Endodermal cell (in vitro differentiated cells): Measurements from ENCODE around the gene SNX19. TPM values are rescaled to one million over a fixed set of nuclear protein-coding genes. Genes with fewer than 3 reads are reported as not detected.

Experiments
- DNase-seq: peaks from one replicate; pipeline ENCODE4 v3.0.0-alpha.2; 2017
- H3K27ac ChIP-seq: 2 replicates; pipeline ENCODE4 v1.5.1; 2013; ENCODE audit warnings: mild to moderate bottlenecking, low read depth, low read length, moderate library complexity
- H3K27me3 ChIP-seq: 2 replicates; pipeline ENCODE4 v1.6.1; 2013; ENCODE audit warnings: mild to moderate bottlenecking, low read length, moderate library complexity; ENCODE audit not compliant: insufficient read depth, control insufficient read depth, poor library complexity, severe bottlenecking
- H3K36me3 ChIP-seq: 2 replicates; pipeline ENCODE4 v1.7.0; 2013; ENCODE audit warnings: mild to moderate bottlenecking, low read length, moderate library complexity; ENCODE audit not compliant: control insufficient read depth, insufficient read depth
- H3K4me1 ChIP-seq: one replicate; pipeline ENCODE4 v1.7.0; 2013; ENCODE audit warnings: low read length; ENCODE audit not compliant: control insufficient read depth, insufficient read depth
- H3K4me3 ChIP-seq: 2 replicates; pipeline ENCODE4 v1.5.1; 2013; ENCODE audit warnings: mild to moderate bottlenecking, low read length, moderate library complexity
- H3K9ac ChIP-seq: 2 replicates; pipeline ENCODE4 v1.6.1; 2013; ENCODE audit warnings: mild to moderate bottlenecking, low read length, moderate library complexity; ENCODE audit not compliant: poor library complexity, severe bottlenecking; ENCODE audit errors: extremely low read depth
- H3K9me3 ChIP-seq: 2 replicates; pipeline ENCODE4 v1.6.1; 2013; ENCODE audit warnings: mild to moderate bottlenecking, low read length, moderate library complexity; ENCODE audit not compliant: control insufficient read depth
- H3K27ac Mint-ChIP-seq: 2 replicates; pipeline ENCODE4 v1.8.0; 2020; ENCODE audit warnings: mixed read lengths
- H3K27me3 Mint-ChIP-seq: 2 replicates; pipeline ENCODE4 v1.8.0; 2021; ENCODE audit warnings: mild to moderate bottlenecking, mixed read lengths; ENCODE audit not compliant: insufficient read depth
- H3K36me3 Mint-ChIP-seq: 2 replicates; pipeline ENCODE4 v1.8.0; 2020; ENCODE audit warnings: low read depth, mixed read lengths
- H3K4me1 Mint-ChIP-seq: 2 replicates; pipeline ENCODE4 v1.8.0; 2020; ENCODE audit warnings: mixed read lengths
- H3K4me3 Mint-ChIP-seq: 2 replicates; pipeline ENCODE4 v1.8.0; 2020; ENCODE audit warnings: mild to moderate bottlenecking, moderate library complexity, mixed read lengths
- H3K9me3 Mint-ChIP-seq: 2 replicates; pipeline ENCODE4 v1.8.0; 2020; ENCODE audit warnings: mild to moderate bottlenecking, mixed read lengths
- CTCF ChIP-seq: fragments of 200-600 bp; sonication (generic); conservative IDR thresholded peaks from 2 replicates; pipeline ENCODE4 v1.5.0; 2021; ENCODE audit warnings: antibody characterized with exemption, mild to moderate bottlenecking
- WGBS, 2 experiments: methylation state at CpG; one replicate each; pipeline versions ENCODE4 v1.1.5 to v1.1.7; 2013; ENCODE audit warnings: missing lambda C conversion rate in 2 of 2, mixed read lengths in 1 of 2; ENCODE audit not compliant: insufficient coverage in 1 of 2, insufficient read length in 1 of 2; 5-methylcytosine and 5-hydroxymethylcytosine counted together
- total RNA-seq, 2 donors: library from RNA; stranded (reverse); fragmentation: NEBNext Ultra II Directional in 1 of 2; extraction: Animal tissue kit (Norgen Biotek cat#: 25700) in 1 of 2; gene quantifications; 2 replicates in 1 of 2; 3 replicates in 1 of 2; pipeline ENCODE4 v1.2.1, GENCODE V29; 2021

SNX19 gene
- total RNA-seq, 2 donors from 2014 or later: 32.3 to 37.5 TPM

- H3K4me3 ChIP-seq: no peak overlapping the region
- WGBS, 2 experiments: 92 to 94% methylated on average over 5 of the region's 5 CpGs
Observed at GRCh38 chr11:130882138-130882551, 34.1 kb downstream of the SNX19 start.

GRCh38 chr11:130881475-130882137, 34.7 kb downstream of the SNX19 start:
- Histone ChIP-seq H3K4me3 (no peak overlapping the region), H3K36me3 (peaks cover 48% of the 10 kb centered on the region), H3K27ac (no peak overlapping the region), H3K9ac (no peak overlapping the region), H3K9me3 (no peaks in the 10 kb centered on the region), H3K4me1 (peaks cover 11% of the 10 kb centered on the region), H3K27me3 (no peaks in the 10 kb centered on the region)
- H3K9me3 Mint-ChIP-seq: no peaks in the 10 kb centered on the region
- no peaks in the 10 kb centered on the region for H3K27me3 Mint-ChIP-seq
- H3K36me3 Mint-ChIP-seq: peaks cover 49% of the 10 kb centered on the region
- WGBS, 2 experiments: 93 to 96% methylated on average over 6 to 7 of the region's 7 CpGs
- H3K4me3 Mint-ChIP-seq: no peak overlapping the region
- TF ChIP-seq CTCF: no peak
- no peak overlapping the region for H3K27ac Mint-ChIP-seq
- no peak for DNase-seq
- H3K4me1 Mint-ChIP-seq: peaks cover 43% of the 10 kb centered on the region

More at GRCh38 chr11:130882138-130882551, 34.1 kb downstream of the SNX19 start:
- no peak overlapping the region for H3K27ac ChIP-seq
- Mint-ChIP-seq H3K27me3 (no peaks in the 10 kb centered on the region), H3K4me1 (peaks cover 41% of the 10 kb centered on the region), H3K36me3 (peaks cover 52% of the 10 kb centered on the region), H3K9me3 (no peaks in the 10 kb centered on the region), H3K27ac (no peak overlapping the region), H3K4me3 (no peak overlapping the region)
- H3K36me3 ChIP-seq: peaks cover 51% of the 10 kb centered on the region
- H3K9ac ChIP-seq: no peak overlapping the region
- H3K9me3 ChIP-seq: no peaks in the 10 kb centered on the region
- no peak for DNase-seq
- no peak for TF ChIP-seq CTCF
- peaks cover 10% of the 10 kb centered on the region for H3K4me1 ChIP-seq
- no peaks in the 10 kb centered on the region for H3K27me3 ChIP-seq

- Mint-ChIP-seq H3K27ac (no peak overlapping the region), H3K9me3 (no peaks in the 10 kb centered on the region), H3K27me3 (no peaks in the 10 kb centered on the region), H3K4me1 (peaks cover 53% of the 10 kb centered on the region), H3K4me3 (no peak overlapping the region), H3K36me3 (peaks cover 52% of the 10 kb centered on the region)
- Histone ChIP-seq H3K4me3 (no peak overlapping the region), H3K36me3 (peaks cover 42% of the 10 kb centered on the region), H3K4me1 (peaks cover 12% of the 10 kb centered on the region), H3K27me3 (no peaks in the 10 kb centered on the region), H3K9me3 (no peaks in the 10 kb centered on the region), H3K27ac (no peak overlapping the region), H3K9ac (no peak overlapping the region)
- no peak for DNase-seq
- TF ChIP-seq CTCF: no peak
Observed at GRCh38 chr11:130879836-130880235, 36.4 kb downstream of the SNX19 start.
